Astrocyte of the spinal cord (primary cell): Measurements from ENCODE around the gene CRYGN.

ENCODE experiments used
- DNase-seq: peaks from one replicate; pipeline ENCODE4 v3.0.0; 2011; ENCODE audit warnings: low read depth, low spot score
- H3K4me3 ChIP-seq: 2 replicates; pipeline ENCODE4 v1.5.1; 2011; ENCODE audit warnings: low read depth, mild to moderate bottlenecking, low read length, moderate library complexity
- CTCF ChIP-seq: IDR thresholded peaks from 2 replicates; pipeline ENCODE4 v1.5.1; 2012; ENCODE audit warnings: low read depth, mild to moderate bottlenecking, low read length, inconsistent platforms
- in situ Hi-C: cut with HindIII; loops from 2 replicates; pipeline ENCODE4 v1.10.0; 2017; ENCODE audit warnings: low sequenced_read_pairs

Gene CRYGN

GRCh38 chr7:151460474-151460855 lies 20.5 kb upstream of the CRYGN start:
- no peak for TF ChIP-seq CTCF
- in situ Hi-C loops, result no loop called here
- no peak overlapping the region for H3K4me3 ChIP-seq
- DNase-seq, result no peak

GRCh38 chr7:151459726-151460473 lies 20.0 kb upstream of the CRYGN start:
- DNase-seq, result peak; percentile 88

GRCh38 chr7:151457534-151457933 lies 17.6 kb upstream of the CRYGN start:
- no peak for TF ChIP-seq CTCF
- H3K4me3 ChIP-seq, result no peak overlapping the region
- in situ Hi-C loops, result no loop called here
- no peak for DNase-seq

More at GRCh38 chr7:151459726-151460473, 20.0 kb upstream of the CRYGN start:
- in situ Hi-C loops, result no loop called here
- TF ChIP-seq CTCF, result peak; percentile 51
- peak overlapping the region; percentile 14 for H3K4me3 ChIP-seq

GRCh38 chr7:151456782-151457181 lies 16.8 kb upstream of the CRYGN start:
- H3K4me3 ChIP-seq, result no peak overlapping the region
- DNase-seq, result no peak
- TF ChIP-seq CTCF, result no peak
- in situ Hi-C loops, result no loop called here

- H3K4me3 ChIP-seq, result no peak overlapping the region
- no peak for TF ChIP-seq CTCF
- in situ Hi-C loops, result no loop called here
- no peak for DNase-seq
Measured at GRCh38 chr7:151456276-151456675, 16.3 kb upstream of the CRYGN start.

- no peak for DNase-seq
- no peak for TF ChIP-seq CTCF
- in situ Hi-C loops, result no loop called here
- no peak overlapping the region for H3K4me3 ChIP-seq
Measured at GRCh38 chr7:151455690-151456089, 15.7 kb upstream of the CRYGN start.
